GM11168 (cell line): ENCODE measurements around the gene TCF23.
"Not testable (repeated sequence)": the region's sequence is repeated elsewhere in the genome, so short reads cannot be mapped to it uniquely, and the experiment has no call there.

Experiments used
- in situ Hi-C: fragments of 300-500 bp; cut with MboI; formaldehyde crosslinking; loops from one replicate; pipeline ENCODE4 v1.12.0; 2022; ENCODE audit warnings: low sequenced_read_pairs; ENCODE audit not compliant: unreplicated experiment

TCF23 gene

GRCh38 chr2:27148801-27149439, at the start of gene TCF23:
TSS of gene TCF23 (plus strand) at chr2:27149004. CDS start at chr2:27149134, 130 bp downstream.
- in situ Hi-C loops: no loop called here

DNA sequence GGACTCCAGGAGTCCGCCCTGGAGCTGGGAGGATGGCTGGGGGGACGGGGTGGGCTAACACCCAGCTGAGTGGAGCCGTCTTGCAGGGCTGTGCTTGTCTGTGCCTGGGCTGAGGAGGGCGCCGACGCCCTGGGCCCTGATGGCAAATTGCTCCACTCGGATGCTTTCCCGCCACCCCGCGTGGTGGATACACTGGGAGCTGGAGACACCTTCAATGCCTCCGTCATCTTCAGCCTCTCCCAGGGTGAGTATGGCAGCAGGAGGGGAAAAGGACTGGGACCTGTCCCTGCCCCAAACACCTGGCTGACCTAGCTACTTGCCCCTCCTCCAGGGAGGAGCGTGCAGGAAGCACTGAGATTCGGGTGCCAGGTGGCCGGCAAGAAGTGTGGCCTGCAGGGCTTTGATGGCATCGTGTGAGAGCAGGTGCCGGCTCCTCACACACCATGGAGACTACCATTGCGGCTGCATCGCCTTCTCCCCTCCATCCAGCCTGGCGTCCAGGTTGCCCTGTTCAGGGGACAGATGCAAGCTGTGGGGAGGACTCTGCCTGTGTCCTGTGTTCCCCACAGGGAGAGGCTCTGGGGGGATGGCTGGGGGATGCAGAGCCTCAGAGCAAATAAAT, 49.4 kb upstream of the TCF23 start:
- in situ Hi-C loops: loop anchor here (5.0 kb wide), 1 partner anchor 98 kb away; no protein-coding TSS in a partner anchor

DNA sequence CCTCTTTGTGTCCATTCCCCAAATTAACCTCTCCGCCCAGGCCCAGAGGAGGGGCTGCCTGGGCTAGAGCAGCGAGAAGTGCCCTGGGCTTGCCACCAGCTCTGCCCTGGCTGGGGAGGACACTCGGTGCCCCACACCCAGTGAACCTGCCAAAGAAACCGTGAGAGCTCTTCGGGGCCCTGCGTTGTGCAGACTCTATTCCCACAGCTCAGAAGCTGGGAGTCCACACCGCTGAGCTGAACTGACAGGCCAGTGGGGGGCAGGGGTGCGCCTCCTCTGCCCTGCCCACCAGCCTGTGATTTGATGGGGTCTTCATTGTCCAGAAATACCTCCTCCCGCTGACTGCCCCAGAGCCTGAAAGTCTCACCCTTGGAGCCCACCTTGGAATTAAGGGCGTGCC, 48.8 kb upstream of the TCF23 start:
- in situ Hi-C loops: no loop called here

DNA sequence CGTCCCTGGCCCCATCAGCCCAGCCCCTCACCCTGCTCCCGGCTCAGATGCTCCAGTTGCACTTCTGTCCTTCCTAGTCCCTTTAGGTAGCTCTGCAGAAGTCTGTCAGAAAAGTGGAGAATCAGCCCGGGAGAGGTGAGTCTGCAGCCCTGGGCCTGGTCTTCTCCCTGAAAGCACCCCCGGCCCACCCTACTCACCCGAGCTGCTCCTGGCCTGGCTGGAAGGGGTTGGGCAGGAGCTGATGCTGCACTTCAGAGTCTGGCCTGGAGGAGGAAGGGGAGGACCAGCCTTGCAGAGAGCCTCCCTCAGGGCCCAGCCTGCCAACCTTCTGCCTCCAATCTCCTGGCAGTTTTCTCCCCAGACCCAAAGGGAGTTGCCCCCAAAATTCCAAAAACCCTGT, 46.5 kb upstream of the TCF23 start:
- in situ Hi-C loops: no loop called here

DNA sequence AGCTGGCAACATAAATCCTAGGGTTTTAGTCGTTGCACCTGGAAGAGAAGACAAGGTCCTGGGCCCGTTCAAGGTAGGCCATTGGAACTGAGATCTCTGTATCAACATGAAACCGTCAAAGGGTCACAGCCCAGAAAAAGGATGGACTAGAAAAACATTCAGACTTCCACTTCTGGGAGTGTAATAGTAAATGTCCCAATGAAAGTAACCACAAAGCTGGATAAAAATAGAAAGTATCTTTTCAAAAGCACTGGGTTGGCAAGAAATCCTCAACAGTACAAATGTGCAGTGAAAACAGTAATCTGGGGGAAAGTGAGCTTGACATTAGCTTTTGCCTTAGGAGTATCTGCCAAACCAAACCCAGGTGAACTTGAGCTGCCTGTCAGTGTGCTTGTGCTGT, 42.8 kb upstream of the TCF23 start:
- in situ Hi-C loops: no loop called here

- in situ Hi-C loops: no loop called here
These were observed 40.6 kb upstream of the TCF23 start for GRCh38 chr2:27108221-27108620.

- in situ Hi-C loops: no loop called here
These were observed 39.7 kb upstream of the TCF23 start for GRCh38 chr2:27109083-27109482.

DNA sequence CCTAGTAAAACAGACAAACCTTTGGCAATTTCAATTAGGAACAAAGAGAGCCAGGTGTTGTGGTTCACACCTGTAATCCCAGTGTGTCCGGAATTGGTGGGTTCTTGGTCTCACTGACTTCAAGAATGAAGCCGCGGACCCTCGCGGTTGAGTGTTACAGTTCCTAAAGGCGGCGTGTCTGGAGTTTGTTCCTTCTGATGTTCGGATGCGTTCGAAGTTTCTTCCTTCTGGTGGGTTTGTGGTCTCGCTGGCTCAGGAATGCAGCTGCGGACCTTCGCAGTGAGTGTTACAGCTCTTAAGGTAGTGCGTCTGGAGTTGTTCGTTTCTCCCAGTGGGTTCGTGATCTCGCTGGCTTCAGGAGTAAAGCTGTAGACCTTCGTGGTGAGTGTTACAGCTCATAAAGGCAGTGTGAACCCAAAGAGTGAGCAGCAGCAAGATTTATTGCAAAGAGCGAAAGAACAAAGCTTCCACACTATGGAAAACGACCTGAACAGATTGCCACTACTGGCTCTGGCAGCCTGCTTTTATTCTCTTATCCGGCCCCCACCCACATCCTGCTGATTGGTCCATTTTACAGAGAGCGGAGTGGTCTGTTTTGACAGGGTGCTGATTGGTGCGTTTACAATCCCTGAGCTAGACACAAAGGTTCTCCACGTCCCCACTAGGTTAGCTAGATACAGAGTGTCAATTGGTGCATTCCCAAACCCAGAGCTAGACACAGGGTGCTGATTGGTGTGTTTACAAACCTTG, 38.0 kb upstream of the TCF23 start:
- in situ Hi-C loops: not testable (repeated sequence)

DNA sequence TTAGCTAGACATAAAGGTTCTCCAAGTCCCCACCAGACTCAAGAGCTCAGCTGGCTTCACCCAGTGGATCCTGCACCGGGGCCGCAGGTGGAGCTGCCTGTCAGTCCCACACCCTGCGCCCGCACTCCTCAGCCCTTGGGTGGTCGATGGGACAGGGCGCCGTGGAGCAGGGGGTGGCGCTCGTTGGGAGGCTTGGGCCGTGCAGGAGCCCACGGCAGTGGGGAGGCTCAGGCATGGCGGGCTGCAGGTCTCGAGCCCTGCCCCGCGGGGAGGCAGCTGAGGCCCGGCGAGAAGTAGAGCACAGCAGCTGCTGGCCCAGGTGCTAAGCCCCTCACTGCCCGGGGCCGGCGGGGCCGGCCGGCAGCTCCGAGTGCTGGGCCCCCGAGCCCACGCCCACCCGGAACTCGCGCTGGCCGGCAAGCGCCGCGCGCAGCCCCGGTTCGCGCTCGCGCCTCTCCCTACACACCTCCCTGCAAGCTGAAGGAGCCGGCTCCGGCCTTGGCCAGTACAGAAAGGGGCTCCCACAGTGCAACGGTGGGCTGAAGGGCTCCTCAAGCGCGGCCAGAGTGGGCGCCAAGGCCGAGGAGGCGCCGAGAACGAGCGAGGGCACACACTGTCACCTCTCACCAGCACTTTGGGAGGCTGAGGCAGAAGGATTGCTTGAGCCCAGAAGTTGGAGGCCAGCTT, 37.3 kb upstream of the TCF23 start:
- in situ Hi-C loops: not testable (repeated sequence)

DNA sequence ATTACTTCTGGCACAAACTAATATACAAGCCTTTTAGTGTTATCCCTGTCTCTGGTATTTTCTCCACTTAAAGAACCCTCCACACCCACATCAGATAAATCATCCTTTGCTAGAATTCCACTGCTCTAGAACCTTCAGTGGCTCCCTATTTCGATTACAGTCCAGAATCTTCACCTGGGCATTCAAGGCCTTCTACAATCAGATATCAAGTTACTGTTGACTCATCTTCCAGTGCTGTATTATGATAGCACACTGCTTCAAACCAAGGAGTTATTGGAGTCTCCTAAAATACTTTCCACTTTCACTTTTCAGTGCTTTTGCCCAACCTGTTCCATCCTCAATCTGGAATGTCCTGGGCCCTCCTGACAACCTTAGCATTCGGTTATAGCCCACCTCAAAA, 33.3 kb upstream of the TCF23 start:
- in situ Hi-C loops: no loop called here

- in situ Hi-C loops: no loop called here
These were observed 30.7 kb upstream of the TCF23 start for GRCh38 chr2:27117995-27118524.

- in situ Hi-C loops: no loop called here
These were observed 30.1 kb upstream of the TCF23 start, which contains the start of gene CGREF1 for GRCh38 chr2:27118525-27119329. TSS of gene CGREF1 (minus strand) at chr2:27119128. CDS start at chr2:27104366, 14,762 bp downstream.

DNA sequence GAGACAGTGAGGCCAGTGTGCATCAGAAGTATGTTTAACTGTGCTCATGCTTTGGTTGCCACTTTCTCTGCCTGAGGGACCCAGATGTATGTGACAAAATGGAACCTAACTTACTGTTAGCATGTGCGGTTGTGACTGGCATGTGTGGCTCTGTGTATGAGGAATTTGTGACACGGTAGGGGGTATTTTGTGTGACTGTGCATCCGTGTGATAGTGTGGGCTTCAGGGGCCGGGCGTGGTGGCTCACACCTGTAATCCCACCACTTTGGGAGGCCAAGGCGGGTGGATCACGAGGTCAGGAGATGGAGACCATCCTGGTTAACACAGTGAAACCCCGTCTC, 29.5 kb upstream of the TCF23 start:
- in situ Hi-C loops: not testable (repeated sequence)

- in situ Hi-C loops: no loop called here
These were observed 26.9 kb upstream of the TCF23 start for GRCh38 chr2:27121906-27122305.

DNA sequence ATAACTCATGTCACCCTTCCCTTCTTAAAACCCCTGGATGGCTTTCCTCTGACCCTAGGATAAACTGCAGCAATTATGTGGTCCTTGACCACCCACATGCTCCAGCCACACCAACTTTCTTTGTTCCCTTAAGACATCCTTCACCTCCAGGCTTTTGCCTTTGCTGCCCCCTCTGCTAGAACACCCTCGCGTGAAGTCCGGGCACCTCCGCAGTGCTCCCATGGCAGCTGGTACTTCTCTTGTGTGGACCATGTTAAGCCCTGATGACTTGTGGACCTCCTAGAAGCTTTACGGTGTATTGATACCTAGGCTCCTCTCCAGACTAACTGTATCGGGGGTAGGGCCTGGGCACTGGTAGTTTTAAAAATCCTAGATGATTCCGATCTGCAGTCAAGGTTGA, 26.0 kb upstream of the TCF23 start:
- in situ Hi-C loops: no loop called here

DNA sequence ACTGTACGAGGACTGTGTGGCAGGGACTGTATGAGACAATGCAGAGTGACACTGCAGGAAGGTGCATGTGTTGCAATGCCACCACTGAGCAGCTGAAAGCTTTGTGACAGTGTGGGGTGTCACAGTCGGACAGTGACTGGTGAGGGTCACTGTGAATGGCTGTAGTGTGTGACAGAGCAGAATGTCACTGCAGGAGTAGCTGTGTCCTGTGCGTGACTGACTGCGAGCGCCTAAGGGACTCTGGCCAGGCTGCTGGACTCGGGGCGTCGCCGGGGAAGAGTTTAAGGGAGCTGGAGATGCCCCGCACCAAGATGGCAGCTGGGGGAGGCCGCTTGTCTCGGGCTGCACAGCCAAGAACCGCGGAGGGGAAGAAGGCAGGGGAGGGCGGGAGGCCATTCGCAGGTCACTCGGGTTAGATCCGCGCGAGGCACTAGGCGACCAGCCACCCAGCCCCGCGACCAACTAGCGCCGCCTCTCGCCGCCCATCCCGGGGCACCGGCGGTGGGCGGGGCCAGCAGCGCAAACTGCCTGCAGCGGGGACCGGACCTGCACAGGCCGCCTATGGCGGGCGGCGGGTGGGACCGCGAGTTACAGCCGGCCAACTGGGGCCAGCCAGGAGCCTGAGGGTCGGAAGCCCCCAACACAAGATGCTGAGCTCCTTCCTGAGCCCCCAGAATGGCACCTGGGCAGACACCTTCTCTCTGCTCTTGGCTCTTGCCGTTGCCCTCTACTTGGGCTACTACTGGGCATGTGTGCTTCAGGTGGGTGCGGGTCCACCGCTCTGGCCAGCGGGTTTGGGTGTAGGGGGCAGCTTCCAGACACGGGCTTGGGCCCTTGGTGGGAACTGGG, 25.3 kb upstream of the TCF23 start, which contains the start of gene ABHD1:
Gene ABHD1, plus strand, starts transcription at position 514 of the 849 bp plus-strand sequence. Its CDS starts 134 bp downstream, at position 648.
- in situ Hi-C loops: no loop called here

DNA sequence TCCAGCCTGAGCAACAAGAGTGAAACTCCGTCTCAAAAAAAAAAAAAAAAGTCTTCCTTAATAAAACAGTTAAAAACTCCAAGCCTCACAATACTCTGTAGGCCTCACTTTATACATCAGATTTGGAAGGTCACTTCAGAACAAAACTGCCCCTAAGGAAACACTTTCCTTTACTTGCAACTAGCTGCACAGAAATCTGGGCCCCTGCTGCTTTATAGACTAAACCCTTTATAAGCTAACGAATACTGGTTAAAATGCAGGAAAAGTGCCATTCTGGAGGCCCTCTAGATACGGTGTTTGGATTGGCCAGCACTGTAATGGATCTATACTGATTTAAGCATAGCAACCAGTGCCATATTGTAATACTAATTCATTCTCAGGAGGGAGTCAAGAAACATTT, 23.7 kb upstream of the TCF23 start:
- in situ Hi-C loops: loop anchor here (5.0 kb wide), 1 partner anchor 72 kb away; no protein-coding TSS in a partner anchor

GRCh38 chr2:27126252-27126710, 22.5 kb upstream of the TCF23 start:
- in situ Hi-C loops: loop anchor here (5.0 kb wide), 1 partner anchor 71 kb away; no protein-coding TSS in a partner anchor
